Measurements from ENCODE around the gene SCCPDH.

SCCPDH gene

DNA sequence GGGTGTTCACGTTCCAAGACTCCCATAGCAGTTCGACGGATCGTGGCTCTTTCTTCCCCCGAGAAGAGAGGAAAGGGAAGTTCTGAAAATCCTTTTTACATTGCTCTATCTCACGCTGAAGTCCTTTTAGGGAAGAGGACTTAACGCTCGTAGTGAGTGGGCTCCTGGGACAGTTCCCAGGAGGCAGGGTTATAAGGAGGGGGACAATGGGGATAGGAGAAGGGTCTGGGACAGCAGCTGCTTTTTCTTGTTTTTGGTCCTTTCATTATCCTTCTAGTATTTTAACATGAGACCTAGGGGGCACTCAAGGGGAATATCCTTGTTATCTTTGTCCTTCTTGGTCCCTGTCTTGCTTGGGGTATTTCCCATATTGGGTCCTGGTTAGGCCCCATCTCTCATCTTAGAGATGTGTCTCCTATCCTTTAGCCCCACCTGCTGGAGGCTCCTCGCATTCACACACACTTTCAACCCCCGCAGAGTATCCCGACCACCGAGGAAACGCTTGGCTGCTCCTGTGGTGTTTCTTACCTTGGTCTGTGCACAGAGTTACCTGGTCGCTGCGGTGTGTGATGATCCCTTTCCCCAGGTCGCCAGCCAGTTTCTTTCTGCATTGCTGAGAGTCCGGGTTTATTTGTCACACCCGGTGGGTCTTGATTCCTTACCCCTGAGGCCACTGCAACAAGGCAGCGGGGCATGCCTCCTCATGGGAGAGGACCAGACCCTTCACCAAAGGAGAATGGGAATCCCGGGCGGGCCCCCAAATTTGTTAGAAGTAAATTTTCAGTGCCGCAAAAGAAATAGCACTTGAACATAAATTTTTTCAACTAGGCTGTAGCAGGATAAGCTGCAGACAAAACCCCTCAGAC, 29.7 kb downstream of the SCCPDH start:
- DNase-seq = peak; percentile 59

DNA sequence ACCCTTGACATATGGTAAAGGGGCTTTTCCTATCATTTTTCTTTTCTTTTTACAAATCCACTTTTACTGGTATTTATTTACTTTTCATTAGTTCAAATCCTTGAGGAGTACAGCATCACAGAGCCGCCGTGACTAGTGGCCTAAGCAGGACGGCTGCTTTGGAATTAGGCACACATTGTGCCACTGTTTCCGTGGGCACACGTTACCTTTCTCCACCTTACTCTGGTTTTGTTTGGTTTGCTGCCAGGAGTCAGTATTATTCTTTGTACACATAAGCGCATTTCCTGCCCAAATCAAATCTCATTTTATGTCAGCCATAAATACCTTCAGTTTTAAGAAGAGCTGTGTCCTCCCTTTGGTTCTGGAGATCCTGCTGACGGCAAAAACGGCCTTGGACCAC, 31.2 kb downstream of the SCCPDH start:
- DNase-seq = no peak

GRCh38 chr1:246760422-246761347, 36.5 kb downstream of the SCCPDH start:
- no peak for DNase-seq

DNA sequence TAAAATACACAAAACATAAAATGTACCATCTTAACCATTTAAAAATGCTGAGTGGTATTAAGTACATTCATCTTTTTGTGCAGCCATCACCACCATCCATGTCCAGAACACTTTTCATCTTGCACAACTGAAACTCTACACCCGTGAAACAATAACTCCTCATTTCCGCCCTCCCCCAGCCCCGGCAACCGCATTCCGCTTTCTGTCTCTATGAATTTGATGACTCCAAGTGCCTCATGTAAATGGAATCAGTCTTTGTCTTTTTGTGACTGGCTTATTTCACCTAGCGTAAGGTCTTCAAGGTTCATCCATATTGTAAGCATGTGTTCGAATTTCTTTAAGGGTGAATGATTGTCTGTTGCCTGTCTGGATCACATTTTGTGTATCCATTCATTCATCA, 37.2 kb downstream of the SCCPDH start:
- no peak for DNase-seq

- DNase-seq = no peak
These were observed 41.3 kb downstream of the SCCPDH start for GRCh38 chr1:246765521-246765920.

GRCh38 chr1:246768403-246769020, 44.3 kb downstream of the SCCPDH start:
- no peak for DNase-seq

GRCh38 chr1:246769306-246769705, 45.1 kb downstream of the SCCPDH start:
- no peak for DNase-seq

DNA sequence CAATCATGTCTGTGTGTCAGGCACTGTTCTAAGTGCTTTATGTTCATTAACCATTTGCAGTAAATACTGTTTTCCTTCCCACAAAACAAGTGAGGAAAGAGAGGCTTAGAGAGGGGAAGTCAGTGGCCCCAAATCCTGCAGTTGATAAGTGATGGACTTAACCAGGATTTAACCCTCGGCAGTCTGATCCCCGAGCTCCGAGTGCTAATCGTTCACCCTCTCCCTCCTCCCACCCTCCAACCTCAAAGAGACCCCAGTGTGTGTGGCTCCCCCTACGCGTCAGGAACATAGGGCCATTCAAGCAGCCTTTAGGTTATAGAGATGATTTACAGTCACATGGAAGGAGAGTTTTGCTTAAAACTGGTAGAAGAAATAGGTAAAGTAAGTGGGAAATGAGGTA, 47.2 kb downstream of the SCCPDH start:
- DNase-seq = no peak

GRCh38 chr1:246772686-246773085, 48.5 kb downstream of the SCCPDH start:
- DNase-seq = no peak

DNA sequence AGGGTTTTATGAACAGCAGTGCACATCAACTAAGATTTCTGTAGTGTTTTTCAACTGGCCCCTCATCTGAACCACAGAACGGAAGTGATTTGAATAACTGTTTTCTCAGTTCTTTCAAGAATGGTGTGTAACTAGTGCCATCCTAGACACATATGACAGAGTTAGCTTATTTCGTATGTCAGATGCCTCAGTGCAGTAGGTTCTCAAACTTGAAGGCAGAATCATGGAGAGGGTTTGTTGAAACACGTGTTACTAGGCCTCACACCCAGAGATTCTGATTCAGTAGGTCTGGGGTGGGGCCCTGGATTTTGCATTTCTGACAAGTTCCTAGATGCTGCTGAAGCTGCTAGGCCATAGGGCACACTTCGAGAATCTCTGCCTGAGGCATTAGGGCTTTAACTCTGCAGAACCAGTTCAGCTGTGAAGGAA, 49.0 kb downstream of the SCCPDH start:
- no peak for DNase-seq

- no peak for DNase-seq
These were observed 51.5 kb downstream of the SCCPDH start for GRCh38 chr1:246775531-246776385.

- DNase-seq = no peak
These were observed 52.7 kb downstream of the SCCPDH start for GRCh38 chr1:246776923-246777322.

DNA sequence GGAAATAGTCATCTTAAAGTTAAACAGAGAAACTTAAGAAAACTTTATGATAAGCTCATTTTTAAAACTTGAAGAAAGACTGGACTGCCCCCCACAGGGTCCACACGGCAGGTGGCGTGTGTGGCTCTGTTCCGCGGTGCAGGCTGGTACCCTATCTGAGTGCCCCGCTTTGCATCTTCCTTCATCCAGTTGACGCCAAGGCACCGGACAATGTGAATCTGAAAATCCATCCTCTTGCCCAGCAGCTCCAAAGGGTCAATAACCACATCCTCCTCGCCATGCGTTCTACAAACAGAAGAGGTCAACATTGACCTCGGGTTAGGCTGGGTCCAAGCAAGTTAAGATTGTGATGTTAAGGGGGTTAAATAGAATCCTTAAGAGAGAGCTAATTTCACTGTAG, 54.5 kb downstream of the SCCPDH start:
- DNase-seq = no peak

DNA sequence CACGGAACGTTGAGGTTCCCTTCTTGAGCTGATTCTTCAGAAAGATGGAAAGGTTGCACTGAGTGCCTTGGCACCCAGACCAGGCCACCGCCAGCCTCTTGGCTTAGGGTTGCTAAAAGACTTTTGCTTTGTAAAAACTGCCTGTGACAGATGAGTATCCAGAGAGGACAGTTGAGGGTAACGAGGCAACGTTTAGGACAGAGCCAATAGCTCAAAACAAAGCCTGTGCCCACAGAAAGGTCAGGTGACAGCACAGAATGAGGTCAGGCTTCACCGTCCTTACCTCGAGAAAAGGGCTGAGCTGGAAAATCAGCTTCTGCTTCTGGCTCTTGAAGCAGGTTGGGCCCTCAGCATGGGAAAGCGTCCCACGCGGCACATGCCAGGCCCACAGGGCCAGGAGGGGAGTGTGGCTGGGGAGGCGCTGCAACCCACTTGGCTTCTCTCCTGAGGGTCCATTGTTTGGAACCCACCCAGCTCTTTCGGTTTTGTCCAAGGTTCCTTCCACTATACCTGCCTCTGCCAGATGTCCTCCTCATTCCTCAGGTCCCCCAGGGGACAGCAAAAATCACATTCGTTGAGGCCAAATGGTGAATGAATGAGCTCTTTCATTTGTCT, 55.5 kb downstream of the SCCPDH start:
- DNase-seq = no peak

DNA sequence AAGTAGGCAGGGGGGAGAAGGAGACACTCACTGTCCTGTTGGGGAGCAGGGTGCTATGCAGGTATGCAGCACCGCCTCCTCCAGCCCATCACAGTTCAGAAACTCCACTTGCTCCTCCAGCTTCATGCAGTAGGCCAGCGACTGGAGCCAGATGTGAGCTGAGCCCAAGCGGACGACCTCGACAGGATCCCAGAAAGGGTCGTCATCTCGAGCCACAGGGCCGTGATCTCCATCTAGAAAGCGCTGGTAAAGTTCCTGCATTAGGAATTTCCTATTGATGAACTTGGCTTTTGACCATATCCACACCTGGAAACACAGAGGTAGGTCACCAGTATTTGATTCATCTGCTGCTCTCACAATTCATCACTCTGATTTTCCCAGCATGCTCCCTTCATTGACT, 56.1 kb downstream of the SCCPDH start:
- DNase-seq = no peak

- DNase-seq = no peak
These were observed 57.0 kb downstream of the SCCPDH start for GRCh38 chr1:246781212-246781611.

DNA sequence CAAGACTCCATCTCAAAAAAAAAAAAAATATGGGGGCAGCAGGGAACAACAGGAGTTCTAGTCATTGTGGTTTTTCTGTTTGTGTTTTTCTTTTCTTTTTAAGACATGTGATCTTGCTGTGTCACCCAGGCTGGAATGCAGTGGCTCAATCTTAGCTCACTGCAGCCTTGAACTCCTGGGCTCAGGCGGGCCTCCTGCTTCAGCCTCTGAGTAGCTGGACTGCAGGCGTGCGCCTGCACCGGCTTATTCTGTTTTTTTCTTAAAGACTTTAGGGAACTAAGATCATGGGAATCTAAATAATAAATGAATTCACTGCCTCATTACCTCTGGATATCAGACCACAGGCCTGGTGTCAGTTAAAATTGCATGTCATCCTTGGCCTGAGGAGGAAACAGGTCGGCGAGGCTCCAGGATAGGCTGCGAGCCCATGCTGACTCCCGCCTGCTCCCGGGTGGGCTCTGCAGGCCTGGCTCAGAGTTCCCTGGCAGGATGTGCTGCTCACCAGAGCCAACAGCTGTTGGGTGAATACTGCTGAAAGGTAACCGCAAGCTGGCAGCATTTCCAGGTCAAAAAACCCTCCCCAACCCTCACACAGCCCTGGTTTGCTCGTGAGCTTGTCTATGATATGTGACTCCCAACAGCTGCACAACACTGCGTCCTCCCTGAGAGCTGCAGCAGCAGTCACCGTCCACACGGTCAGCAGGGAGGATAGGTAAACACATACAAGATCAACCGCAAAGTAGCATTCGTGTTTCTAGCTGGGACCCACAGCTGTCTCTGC, 58.1 kb downstream of the SCCPDH start:
- DNase-seq = no peak

DNA sequence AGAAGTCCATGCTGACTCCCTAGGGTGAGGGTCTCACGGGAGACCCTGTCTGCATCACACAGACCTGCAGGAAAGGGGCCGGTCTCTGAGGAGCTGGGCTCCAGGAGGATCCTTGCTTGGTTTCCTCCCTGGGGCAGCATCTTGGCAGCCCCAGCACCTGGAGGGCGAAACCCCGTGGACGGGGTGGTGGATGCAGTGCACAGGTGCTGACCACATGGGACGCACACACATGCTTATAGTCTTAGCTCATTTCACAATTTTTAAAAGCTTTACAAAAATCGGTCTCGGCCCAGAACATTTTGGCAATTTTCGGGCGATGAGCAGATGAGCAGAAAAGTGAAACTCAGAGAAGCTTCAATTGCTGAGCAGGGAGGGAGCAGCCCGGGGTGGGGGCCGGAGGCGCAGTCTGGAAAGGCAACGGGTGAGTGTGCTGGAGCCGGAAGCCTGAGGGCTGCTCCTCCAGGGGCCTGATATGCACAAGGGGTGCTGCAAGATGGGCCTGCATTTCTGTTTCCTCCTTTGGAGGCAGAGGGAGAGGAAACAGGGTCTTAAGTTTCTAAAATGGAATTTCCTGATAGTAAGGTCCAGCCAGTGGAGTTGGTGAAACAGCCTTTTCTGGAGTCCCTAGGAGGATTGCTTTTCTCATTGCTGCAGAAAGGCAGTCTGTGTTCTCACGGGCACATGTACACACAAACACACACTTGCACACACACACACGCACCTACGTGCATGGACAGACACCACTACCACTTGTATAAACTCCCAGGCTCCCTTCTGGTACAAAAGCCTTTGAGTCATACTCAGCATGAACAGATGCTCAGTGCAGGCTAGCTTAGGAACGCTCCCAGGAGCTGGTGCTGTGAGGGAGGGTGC, 60.6 kb downstream of the SCCPDH start:
- peak; percentile 8 for DNase-seq

DNA sequence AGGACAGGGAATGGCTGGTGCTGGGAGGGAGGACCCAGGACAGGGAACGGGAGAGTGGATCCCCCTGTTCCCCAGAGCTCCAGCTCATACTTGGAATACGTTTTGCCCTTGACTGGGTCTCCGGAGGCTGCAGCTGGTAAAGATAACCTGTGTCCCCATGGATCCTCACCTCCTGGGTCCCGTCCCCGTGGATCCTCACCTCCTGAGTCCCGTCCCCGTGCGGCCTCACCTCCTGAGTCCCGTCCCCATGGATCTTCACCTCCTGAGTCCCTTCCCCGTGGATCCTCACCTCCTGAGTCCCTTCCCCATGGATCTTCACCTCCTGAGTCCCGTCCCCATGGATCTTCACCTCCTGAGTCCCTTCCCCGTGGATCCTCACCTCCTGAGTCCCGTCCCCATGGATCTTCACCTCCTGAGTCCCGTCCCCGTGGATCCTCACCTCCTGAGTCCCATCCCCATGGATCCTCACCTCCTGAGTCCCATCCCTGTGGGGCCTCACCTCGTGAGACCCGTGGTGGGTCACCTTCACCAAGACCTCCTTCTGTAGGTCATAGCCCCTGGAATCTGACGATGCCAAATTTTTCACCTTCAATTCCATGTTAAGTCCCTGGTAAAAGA, 61.4 kb downstream of the SCCPDH start:
- DNase-seq = peak; percentile 15
